ENCODE measurements around the gene BEND6.

DNA sequence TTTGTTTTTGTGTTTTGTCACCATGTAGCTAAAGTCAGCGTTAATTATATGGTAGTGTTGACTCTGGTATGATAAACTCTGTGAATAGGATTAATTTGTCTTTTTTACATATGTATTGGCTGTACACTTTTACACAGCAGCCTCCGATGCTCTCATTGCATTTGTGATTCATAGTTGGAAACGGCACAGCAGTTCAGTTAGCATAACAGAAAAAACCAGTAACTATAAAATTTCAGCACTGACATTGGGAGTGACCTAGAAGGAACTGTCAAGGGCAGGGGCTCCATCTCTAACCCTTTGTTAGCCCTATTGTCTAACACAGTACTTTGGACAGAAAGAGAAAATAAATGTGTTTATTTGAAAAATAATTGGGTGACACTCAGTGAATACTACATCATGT lies 5.6 kb upstream of the BEND6 start:
- TF ChIP-seq, protein P1, sequence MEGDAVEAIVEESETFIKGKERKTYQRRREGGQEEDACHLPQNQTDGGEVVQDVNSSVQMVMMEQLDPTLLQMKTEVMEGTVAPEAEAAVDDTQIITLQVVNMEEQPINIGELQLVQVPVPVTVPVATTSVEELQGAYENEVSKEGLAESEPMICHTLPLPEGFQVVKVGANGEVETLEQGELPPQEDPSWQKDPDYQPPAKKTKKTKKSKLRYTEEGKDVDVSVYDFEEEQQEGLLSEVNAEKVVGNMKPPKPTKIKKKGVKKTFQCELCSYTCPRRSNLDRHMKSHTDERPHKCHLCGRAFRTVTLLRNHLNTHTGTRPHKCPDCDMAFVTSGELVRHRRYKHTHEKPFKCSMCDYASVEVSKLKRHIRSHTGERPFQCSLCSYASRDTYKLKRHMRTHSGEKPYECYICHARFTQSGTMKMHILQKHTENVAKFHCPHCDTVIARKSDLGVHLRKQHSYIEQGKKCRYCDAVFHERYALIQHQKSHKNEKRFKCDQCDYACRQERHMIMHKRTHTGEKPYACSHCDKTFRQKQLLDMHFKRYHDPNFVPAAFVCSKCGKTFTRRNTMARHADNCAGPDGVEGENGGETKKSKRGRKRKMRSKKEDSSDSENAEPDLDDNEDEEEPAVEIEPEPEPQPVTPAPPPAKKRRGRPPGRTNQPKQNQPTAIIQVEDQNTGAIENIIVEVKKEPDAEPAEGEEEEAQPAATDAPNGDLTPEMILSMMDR (conservative IDR thresholded peaks at IDR 0.05 in 1 of 2, IDR thresholded peaks at IDR 0.05 in 1 of 2; ENCODE audit: low read depth in 1 of 2, low read length in 2 of 2), result no peak
- no peak for TF ChIP-seq EZH2 (IDR thresholded peaks at IDR 0.05; ENCODE audit: low read length, missing control alignments)
